HG03565 (cell line): ENCODE measurements around the gene ZNF337.
"Not testable (repeated sequence)": the region's sequence is repeated elsewhere in the genome, so short reads cannot be mapped to it uniquely, and the experiment has no call there.

Experiments
- ATAC-seq: cut with Tn5 transposase; IDR thresholded peaks from one replicate; pipeline ENCODE4 v1.9.1; 2021; ENCODE audit warnings: mild to moderate bottlenecking, moderate library complexity; ENCODE audit not compliant: unreplicated experiment

Gene ZNF337

DNA sequence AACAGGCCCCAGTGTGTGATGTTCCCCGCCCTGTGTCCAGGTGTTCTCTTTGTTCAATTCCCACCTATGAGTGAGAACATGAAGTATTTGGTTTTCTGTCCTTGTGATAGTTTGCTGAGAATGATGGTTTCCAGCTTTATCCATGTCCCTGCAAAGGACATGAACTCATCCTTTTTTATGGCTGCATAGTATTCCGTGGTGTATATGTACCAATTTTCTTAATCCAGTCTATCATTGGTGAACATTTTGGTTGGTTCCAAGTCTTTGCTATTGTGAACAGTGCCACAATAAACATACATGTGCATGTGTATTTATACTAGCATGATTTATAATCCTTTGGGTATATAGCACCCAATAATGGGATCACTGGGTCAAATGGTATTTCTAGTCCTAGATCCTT, 66.0 kb downstream of the ZNF337 start:
- ATAC-seq = not testable (repeated sequence)

- no peak for ATAC-seq
These were observed 66.7 kb downstream of the ZNF337 start for GRCh38 chr20:25629816-25630499.

DNA sequence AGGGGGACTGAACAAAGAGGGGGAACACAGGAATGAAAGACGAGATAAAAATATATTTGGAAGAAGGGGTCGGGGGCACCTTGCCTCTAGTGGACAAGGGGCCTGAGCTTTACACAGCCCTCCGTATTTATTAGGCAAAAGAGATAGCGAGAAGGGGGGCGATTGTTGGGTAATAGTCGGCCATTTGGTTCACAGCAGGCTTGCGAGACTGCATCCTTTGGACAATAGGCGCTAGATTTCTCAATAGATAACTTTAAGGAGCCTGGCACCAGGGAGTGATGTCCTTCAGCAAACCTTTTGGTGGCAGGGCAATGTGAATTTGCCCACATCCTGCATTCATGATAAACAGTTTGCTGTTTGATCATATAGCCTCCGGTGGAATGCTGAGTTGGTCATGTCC, 69.9 kb downstream of the ZNF337 start:
- ATAC-seq = no peak

DNA sequence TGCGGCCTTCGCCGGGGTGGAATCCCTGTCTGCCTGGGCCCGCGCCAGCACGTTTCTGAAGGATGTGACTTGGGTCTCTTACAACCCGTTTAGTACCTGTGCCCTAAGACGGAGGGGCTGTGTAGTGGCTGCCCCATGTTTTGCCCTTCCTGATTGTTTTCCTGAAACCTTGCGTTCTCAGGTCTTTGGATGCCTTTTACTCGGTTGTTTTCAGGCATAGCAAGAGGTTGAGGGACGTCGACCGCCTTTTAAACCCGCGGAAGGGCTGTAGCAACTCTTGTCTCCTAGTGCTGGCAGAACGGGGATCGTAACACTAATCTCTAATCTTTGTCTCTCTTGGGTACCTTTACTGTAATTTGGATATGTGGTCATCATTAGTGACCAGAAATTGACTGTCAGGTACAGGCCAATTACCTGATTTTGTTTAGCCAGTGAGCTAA, 72.1 kb downstream of the ZNF337 start:
- no peak for ATAC-seq
